ENCODE data around the gene INPP5A.
A peak's percentile ranks its signal among the peaks of the same experiment; 100 is the strongest.

Gene INPP5A

GRCh38 chr10:132708441-132708840 is 170.9 kb downstream of the INPP5A start:
- DNase-seq (ENCODE audit: low spot score): no peak

DNA sequence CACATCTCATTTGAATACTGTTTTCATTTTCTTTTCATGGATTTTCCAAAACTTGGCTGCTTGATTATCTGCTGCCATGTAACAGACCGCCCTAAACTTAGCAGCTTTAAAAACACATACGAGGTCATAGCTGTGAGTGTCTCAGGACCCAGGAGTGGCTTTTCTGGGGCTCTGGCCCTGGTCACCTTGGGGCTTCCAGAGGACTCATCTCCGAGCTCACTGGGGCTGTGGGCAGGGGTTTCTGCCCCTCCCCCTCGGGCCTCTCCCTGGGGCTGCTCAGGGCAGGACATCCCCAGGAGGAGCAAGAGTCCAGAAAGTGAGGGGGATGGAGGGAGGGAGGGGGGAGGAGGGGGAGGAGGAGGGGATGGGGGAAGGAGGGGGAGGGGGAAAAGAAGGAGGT is 171.3 kb downstream of the INPP5A start:
- no peak for DNase-seq (ENCODE audit: low spot score)

DNA sequence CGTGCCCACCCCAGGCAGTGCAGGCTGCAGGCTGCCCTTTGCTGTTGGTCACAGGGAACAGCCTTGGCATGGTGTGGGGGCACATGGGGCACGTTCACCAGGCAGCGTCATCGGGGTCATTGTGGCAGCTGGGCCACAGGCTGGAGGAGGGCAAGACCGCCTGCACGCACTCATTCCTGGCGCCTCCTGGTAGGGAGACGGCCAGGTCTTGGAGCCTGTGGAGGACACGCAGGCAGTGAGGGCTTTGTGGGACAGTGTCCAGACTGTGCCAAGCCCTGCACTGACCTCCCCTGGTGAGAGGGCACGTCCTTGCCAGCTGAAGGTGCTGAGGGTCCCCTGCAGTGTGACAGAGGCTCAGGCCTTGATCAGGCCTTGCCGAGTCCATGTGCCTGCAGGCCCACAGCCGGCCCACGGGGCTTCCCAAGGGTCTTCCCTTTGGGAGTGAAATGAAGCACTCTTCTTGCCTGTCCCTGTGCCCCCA is 171.9 kb downstream of the INPP5A start:
- DNase-seq (ENCODE audit: low spot score): no peak

GRCh38 chr10:132710036-132710686 is 172.6 kb downstream of the INPP5A start:
- no peak for DNase-seq (ENCODE audit: low spot score)

GRCh38 chr10:132710746-132711612 is 173.4 kb downstream of the INPP5A start:
- DNase-seq (ENCODE audit: low spot score): no peak

- no peak for DNase-seq (ENCODE audit: low spot score)
These were observed 174.1 kb downstream of the INPP5A start for GRCh38 chr10:132711613-132712121.

- DNase-seq (ENCODE audit: low spot score): no peak
These were observed 174.7 kb downstream of the INPP5A start for GRCh38 chr10:132712291-132712690.

DNA sequence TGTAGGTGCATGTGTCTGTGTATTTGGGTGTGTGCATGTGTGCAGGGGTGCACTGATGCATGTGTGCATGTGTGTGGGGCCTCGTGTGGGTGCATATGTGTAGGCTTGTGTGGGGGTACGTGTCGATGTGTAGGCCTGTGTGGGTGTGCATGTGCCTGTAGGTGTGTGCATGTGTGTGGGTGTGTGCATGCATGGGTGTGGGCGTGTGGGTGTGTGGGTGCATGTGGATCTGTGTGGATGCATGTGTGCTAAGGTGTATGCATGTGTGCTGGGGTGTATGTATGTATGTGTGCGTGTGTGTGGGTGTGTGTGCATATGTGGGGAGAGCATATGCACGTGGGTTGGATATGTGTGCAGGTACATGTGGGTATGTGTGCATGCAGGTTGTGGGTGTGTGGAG is 175.2 kb downstream of the INPP5A start:
- no peak for DNase-seq (ENCODE audit: low spot score)

- DNase-seq (ENCODE audit: low spot score): no peak
These were observed 176.0 kb downstream of the INPP5A start for GRCh38 chr10:132713421-132714095.

DNA sequence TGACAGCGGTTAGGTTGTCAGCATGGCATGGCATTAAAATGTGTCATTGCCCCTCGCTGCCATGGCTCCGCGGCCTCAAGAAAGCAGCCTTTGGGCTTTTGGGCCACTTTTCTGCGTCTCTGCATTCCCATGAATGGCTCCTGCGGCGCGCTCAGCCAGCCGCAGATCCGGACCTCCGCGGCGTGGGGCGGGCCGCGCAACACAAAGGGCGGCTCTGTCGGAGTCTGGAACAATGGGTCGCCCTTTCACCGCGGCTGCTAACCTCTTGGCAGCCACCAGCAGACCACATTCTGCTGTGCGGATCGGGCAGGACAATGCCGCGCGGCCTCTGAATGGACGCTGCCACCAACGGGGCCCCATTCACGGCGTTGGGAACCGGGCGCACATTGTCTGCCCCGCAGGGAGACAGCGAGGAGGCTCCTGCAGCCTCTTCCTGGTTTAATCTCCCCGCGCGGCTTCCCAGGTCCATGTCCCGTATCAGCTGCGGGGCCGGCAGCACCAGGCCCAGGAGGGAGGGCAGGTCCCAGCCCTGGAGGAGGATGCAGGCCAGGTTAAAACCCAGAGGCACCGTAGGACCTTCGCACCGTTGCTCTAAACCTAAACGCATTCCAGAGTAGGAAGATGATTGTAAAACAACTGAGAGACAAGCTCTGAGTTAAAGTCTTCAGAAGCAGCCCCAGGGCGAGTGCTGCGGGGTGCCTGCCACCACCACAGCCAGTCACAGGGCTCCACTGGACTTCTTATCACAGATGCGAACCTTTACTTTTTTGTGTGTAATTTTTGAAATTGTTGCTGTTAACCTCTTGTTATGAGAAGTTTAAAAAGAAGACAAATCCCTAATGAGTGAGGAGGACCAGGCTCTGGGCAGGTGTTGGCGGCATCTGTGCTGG is 176.8 kb downstream of the INPP5A start:
- DNase-seq (ENCODE audit: low spot score): no peak

- no peak for DNase-seq (ENCODE audit: low spot score)
These were observed 177.6 kb downstream of the INPP5A start for GRCh38 chr10:132714986-132715775.

- no peak for DNase-seq (ENCODE audit: low spot score)
These were observed 178.4 kb downstream of the INPP5A start for GRCh38 chr10:132715776-132716680.

DNA sequence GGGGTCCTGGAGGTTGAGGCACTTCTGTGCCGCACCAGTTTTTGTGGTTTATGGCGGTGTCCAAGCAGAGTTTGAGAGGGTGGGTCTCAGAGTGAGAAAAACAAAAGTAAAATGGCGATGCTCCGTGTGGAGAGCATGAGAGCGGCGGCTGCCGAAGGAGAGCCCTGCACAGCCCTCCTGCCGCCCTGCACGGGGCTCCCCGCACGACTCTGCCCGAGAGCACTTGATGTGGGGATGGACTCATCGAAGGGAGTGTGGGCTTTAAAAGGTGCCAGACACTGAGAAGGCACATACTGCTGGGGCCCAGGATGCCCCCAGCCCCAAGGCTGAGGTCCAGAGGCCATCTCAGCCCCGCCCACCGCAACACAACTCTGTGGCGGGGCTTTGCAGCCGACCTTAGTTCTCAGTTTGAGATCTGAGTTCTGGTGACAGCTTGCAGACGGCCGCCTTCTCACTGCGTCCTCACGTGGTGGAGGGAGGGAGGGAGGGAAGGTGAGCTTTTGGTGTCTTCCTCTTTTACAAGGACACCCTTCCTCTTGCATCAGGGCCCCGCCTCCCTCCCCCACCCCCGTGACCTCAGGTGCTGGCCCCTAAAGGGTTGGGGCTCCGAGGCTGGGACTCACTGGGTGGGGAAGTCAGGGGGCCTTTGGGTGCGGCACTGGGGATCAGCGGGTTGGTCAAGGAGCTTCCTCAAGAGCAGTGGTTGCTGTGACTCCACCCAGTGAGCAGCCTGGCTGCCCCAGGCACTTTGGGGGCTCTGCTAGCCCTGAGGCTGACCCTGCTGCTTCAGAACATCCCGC is 179.3 kb downstream of the INPP5A start:
- no peak for DNase-seq (ENCODE audit: low spot score)

DNA sequence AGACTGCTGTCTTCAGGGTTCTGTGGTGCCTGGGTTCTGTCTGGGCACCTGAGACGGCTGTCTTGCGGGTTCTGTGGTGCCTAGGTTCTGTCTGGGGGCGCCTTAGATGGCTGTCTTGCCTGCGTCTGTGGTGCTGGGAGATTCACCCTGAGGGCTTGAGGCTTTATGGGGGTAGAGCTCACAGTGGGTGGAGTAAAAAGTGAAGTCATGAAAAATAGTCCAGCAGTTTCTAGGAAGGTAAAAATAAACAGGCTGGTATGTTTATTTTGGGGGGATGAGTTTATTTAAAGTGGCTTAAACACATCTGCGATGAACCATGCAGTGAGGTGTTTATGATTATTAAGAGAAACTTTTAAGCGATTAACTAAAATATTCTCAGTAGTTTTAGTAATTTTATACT is 184.1 kb downstream of the INPP5A start:
- DNase-seq (ENCODE audit: low spot score): peak; percentile 43

- DNase-seq (ENCODE audit: low spot score): no peak
These were observed 185.1 kb downstream of the INPP5A start for GRCh38 chr10:132722394-132723329.

- DNase-seq (ENCODE audit: low spot score): no peak
These were observed 185.9 kb downstream of the INPP5A start for GRCh38 chr10:132723330-132723970.

GRCh38 chr10:132724446-132724845 is 186.9 kb downstream of the INPP5A start:
- DNase-seq (ENCODE audit: low spot score): no peak
